ENCODE measurements around the gene MAD1L1.

MAD1L1 gene

DNA sequence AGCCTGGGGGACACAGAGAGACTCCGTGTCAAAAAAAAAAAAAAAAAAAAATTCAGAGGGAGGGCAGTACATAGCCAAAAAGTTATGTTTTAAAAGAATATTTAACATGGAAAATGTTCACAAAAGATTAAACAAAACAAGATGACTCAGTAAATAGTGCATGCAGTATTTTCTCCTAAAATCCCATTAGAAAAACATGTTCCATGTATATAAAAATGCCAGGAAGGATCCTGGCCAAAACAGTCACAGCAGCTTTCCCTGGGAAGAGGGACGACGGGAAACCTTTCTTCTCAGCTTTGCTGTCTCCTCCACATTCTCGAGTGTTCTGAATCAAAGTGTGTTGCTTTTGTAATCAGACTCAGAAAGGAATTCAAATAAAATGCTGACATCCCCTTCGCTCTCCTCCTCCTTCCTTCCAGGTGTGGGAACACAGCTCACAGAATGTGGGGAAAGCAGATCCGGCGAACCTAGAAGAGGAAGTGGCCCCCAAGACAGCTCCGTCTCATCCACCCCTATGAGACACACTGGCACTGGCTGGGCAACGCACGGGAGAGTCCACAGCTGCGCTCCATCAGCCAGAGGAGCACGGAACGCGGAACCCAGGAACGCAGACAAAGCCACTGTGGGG is 139.4 kb downstream of the MAD1L1 start:
- DNase-seq: no peak

DNA sequence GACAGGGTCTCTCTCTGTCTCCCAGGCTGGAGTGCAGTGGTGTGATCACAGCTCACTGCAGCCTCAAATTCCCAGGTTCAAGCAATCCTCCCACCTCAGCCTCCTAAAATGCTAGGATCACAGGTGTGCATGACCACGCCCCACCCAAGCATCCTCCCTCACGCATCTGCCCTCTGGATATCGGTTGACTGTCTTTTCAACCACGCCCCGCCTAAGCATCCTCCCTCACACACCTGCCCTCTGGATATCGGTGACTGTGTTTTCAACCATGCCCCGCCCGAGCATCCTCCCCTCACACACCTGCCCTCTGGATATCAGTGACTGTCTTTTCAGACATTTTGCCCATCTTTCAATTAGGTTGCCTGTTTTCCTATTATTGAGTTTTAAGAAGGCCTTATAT is 140.5 kb downstream of the MAD1L1 start:
- no peak for DNase-seq

DNA sequence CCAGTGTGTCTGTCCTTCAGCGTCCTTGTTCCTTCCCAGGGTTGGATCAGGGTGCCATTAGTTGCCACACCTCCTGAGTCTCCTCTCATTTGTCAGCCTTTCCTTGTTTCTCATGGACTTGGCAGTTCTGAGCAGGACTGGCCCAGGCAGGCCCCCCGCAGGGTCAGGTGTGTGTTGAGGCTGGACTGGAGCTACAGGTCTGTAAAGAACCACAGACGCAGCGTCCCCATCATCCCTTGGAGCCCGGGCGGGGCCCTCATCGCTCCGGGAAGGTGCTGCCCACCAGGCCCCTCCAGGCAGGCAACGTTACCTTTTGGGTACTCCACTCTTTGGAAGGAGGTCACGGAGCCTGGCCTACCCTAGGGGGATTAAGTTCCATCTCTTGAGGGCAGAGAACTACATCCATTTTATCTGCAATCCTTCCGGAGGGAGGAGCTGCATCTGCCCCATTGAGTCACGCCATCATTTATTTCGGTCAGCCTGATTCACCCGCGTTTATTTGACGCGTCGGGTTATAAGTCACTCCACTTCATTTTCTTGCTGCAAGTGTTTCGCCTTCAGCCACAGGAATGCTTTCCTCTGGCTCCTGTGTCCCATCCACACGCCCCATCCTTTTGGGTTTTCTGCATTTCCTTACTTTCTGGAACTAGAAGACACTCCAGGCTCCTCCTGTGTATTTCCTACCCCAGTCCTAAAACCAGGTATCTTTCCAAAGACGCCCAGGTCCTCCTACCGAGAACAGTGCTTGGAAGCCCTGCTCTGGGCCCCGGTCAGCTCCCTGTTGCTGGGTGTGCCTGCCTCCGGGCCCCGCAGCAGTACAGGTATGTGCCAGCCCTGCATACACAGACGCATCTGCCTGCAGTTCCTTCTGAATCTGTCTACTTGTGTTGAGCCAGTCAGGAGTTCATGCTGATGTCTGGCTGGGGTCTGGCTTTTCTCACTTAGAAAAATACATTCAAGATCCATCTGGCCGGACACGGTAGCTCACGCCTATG is 141.9 kb downstream of the MAD1L1 start:
- no peak for DNase-seq

GRCh38 chr7:2088801-2089200 is 143.9 kb downstream of the MAD1L1 start:
- no peak for DNase-seq

DNA sequence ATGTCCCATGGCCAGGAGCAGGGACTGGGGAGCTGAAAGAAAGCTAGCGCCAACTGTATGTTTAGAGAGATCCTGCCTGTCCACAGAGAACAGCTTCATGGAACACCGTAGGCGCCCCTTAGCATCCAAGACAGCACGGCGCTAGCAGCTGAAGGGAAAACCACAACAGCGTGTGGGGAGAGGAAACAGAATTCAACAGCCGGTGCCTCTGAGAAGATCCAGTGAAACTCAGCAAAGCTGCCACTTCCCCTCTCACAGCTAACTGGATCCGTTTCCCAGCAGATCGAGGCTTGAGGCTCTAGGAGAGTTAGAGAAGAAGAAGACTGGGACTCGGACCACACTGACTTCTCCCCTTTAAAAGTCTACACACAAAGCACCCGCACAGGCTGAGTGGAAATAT is 145.0 kb downstream of the MAD1L1 start:
- DNase-seq: peak in 1 of 56 donors; percentile 18

- DNase-seq: peak in 14 of 56 donors; percentile 8 to 63 (median 27)
Observed at GRCh38 chr7:2086229-2086628, 146.5 kb downstream of the MAD1L1 start.

- DNase-seq: no peak
Observed at GRCh38 chr7:2085804-2086203, 146.9 kb downstream of the MAD1L1 start.

GRCh38 chr7:2084781-2085505 is 147.8 kb downstream of the MAD1L1 start:
- DNase-seq: no peak

DNA sequence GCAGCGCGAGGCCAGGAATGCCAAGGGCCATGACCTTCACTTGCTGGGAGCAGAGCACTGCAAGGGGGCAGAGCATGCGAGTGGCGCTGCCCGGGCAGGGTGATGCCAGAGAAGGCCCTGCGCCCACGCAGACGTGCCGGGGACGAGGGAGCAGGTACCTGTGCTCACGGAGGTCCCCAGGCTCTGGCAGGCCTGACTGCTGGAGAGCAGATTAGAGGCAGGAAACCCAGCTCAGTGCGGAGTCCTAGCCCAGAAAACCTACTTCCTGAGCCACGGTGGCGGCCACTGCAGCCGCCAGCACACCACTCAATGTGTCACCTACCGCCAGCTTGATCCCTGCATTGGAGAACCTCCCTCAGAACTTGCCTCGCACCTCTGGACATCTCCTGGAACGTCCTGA is 148.4 kb downstream of the MAD1L1 start:
- no peak for DNase-seq

DNA sequence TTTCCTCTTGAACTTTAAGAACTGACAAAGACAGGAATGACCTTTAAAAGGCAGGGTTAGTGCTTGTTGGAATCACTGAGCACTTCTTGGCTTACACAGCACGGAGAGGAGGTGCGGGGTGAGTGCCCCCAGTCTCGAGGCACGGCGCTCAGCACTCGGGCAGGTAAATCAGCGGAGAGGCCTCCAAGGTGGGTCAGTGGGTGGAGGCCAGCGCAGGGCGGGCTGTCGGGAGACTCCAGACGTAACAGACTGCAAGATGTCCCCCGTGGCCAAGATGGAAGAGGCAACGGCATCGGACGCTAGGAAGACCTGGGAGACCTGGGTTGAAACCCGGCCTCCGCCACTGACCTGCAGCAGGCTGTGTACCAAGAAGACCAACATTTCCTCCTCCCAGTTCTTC is 149.4 kb downstream of the MAD1L1 start:
- no peak for DNase-seq

- DNase-seq: peak in 5 of 56 donors; percentile 10 to 70 (median 20)
Observed at GRCh38 chr7:2082139-2082998, 150.4 kb downstream of the MAD1L1 start.

DNA sequence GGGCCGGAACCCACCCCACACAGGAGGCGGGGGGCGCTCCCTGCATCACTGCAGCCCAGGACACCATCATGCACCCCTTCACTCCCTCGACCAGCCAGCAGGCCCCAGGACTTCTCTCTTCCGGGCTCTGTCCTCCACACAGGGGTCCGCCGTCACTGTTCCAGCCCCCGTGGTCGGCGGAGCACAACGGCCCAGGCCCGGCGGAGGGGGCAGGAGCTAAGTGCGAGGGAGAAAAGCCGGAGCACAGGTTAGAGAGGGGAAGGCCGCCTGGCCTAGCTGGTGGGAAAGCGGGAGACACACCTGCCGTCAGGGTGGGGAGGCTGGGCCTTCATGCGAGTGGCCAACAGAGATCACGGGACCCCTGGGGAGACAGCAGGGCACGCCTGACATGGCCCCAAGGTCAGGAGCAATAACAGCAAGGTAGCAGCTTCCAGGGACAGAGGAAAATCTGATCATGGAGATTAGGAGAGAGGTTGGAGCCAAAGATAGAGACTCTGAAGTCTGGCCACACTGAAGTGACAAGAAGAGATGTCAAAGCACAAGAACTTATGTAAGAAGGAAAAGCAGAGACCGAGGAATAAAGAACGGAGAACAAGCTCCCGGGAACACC is 151.1 kb downstream of the MAD1L1 start:
- no peak for DNase-seq

- no peak for DNase-seq
Observed at GRCh38 chr7:2080477-2080876, 152.3 kb downstream of the MAD1L1 start.

DNA sequence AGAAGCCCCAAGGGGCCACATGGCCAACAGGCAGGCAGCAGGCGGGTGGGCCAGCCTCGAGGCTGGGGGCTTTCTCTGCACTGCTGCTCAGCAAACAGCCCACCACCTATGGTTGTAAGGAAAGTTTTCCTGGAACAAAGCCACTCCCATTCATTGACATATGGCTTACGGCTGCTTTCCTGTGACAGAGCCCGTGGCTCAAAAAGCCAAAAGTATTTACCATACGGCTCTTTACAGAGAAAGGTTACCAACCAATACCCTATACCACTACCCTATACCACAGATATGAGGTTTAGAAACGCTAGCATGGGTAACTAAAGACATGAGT is 152.7 kb downstream of the MAD1L1 start:
- DNase-seq: no peak

- DNase-seq: no peak
Observed at GRCh38 chr7:2079332-2080059, 153.2 kb downstream of the MAD1L1 start.

DNA sequence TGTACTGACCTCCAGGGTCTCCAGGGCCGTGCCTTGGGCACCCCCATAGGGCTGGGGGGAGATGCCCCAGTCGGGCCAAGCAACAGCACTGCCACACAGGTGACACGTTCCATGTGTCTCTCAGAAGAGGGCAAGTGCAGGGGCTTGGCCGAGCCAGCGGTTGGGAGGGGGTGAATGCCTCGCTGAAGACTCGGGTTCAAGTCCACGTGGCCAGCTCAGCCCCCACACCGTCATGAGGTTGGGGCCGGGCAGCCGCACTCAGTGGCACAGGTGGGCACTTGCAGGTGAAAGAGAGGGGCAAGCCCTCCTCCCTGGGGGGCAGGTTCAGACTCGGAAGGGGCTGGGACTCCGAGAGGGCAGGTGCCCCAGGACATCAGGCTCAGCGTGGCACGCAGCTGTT is 153.8 kb downstream of the MAD1L1 start:
- DNase-seq: no peak

GRCh38 chr7:2076649-2077064 is 156.1 kb downstream of the MAD1L1 start:
- DNase-seq: no peak

- DNase-seq: no peak
Observed at GRCh38 chr7:2075811-2076210, 156.9 kb downstream of the MAD1L1 start.

DNA sequence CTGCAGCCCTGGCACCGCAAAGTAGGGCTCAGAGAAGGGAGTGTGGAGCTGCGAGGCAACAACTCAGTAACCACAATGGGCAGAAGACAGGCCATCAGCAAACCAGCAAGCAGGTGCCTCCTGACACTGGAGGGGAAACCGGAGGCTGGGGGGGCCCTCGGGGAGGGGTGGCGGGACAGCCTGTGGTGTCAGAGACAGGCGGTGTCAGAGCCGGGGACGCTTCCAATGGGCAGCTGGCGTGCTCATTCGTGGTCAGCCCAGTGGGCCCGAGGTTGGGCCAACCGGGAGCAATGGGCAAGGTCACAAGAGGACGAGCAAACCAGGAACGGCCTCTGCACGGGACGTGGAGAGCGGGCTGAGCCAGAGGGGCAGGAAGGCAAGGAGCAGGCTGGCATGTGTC is 158.1 kb downstream of the MAD1L1 start:
- no peak for DNase-seq

- DNase-seq: no peak
Observed at GRCh38 chr7:2072798-2073197, 159.9 kb downstream of the MAD1L1 start.

All from nucleus accumbens (tissue), 56 donors.